Fibroblast of villous mesenchyme (primary cell): ENCODE measurements around the gene SMPD2. TPM values are rescaled to one million over a fixed set of nuclear protein-coding genes. Genes with fewer than 3 reads are reported as not detected.

Experiments used
- DNase-seq: peaks from one replicate; pipeline ENCODE4 v3.0.0-alpha.2; 2010; ENCODE audit warnings: low read depth
- H3K4me3 ChIP-seq: 2 replicates; pipeline ENCODE4 v1.5.1; 2011; ENCODE audit warnings: low read depth, mild to moderate bottlenecking, low read length
- total RNA-seq: library from RNA; depleted of rRNA; stranded (reverse); fragments of >200 nt; gene quantifications from 2 replicates; pipeline ENCODE4 v1.2.3, GENCODE V29; 2012
- TF ChIP-seq, protein P1 (sequence below): IDR thresholded peaks from 2 replicates; pipeline ENCODE4 v1.5.1; 2012; ENCODE audit warnings: low read depth, mild to moderate bottlenecking, low read length; ENCODE audit not compliant: insufficient read depth

Gene SMPD2
- total RNA-seq, result 7.3 and 11.3 TPM in 2 replicates

GRCh38 chr6:109440331-109441068, at the start of gene SMPD2, which contains the start of gene PPIL6:
TSS of gene SMPD2 (plus strand) at chr6:109440724. CDS start at chr6:109441122, 398 bp downstream.
TSS of gene PPIL6 (minus strand) at chr6:109440628. CDS start at chr6:109440590, 38 bp downstream.
- peak within 1 kb of the TSS; percentile 76 for H3K4me3 ChIP-seq
- peak; percentile 92 for DNase-seq
- TF ChIP-seq, protein P1, sequence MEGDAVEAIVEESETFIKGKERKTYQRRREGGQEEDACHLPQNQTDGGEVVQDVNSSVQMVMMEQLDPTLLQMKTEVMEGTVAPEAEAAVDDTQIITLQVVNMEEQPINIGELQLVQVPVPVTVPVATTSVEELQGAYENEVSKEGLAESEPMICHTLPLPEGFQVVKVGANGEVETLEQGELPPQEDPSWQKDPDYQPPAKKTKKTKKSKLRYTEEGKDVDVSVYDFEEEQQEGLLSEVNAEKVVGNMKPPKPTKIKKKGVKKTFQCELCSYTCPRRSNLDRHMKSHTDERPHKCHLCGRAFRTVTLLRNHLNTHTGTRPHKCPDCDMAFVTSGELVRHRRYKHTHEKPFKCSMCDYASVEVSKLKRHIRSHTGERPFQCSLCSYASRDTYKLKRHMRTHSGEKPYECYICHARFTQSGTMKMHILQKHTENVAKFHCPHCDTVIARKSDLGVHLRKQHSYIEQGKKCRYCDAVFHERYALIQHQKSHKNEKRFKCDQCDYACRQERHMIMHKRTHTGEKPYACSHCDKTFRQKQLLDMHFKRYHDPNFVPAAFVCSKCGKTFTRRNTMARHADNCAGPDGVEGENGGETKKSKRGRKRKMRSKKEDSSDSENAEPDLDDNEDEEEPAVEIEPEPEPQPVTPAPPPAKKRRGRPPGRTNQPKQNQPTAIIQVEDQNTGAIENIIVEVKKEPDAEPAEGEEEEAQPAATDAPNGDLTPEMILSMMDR, result peak; percentile 35

- no peak for DNase-seq
- TF ChIP-seq, protein P1, result no peak
- no peak overlapping the region for H3K4me3 ChIP-seq
Measured at GRCh38 chr6:109393157-109393885, 47.2 kb upstream of the SMPD2 start.

DNA sequence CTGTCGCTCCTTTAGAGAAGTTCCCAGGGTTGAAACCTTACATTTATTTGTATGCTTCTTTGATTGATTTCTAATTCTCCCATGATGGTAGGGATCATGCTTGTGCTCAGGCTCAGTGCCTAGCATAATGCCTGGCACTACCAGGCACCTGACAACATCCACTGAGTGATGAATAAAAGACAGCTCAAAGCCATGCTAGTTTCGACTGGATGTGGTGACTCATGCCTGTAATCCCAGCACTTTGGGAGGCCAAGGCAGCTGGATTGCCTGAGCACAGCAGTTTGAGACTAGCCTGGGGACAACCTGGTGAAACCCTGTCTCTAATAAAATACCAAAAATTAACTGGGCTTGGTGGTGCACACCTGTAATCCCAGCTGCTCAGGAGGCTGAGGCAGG, 46.6 kb upstream of the SMPD2 start:
- TF ChIP-seq, protein P1, result no peak
- H3K4me3 ChIP-seq, result no peak overlapping the region
- DNase-seq, result no peak

GRCh38 chr6:109396046-109396718, 44.3 kb upstream of the SMPD2 start:
- DNase-seq, result no peak
- TF ChIP-seq, protein P1, result no peak
- no peak overlapping the region for H3K4me3 ChIP-seq

DNA sequence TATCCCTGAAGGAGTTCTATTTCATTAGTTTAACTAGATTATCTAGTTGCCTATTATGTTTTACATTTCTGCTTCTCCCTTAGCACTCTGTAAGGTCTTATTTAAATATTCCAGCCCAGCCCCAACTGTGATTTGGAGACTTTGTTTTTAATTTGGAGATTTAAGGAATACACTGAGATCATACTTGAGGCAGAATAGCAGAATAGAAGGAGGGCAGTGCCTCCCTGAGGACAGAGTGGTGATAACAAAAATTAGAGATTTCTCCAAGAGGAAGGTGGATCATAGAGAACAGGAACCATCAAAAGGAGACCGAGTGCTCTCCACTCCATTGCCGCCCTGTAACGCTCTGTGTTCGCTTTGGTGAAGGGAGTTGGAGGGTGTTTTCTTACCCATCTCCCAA, 43.5 kb upstream of the SMPD2 start:
- TF ChIP-seq, protein P1, result peak; percentile 57
- peak; percentile 30 for DNase-seq
- H3K4me3 ChIP-seq, result no peak overlapping the region

- DNase-seq, result peak; percentile 71
- H3K4me3 ChIP-seq, result no peak overlapping the region
- TF ChIP-seq, protein P1, result no peak
Measured at GRCh38 chr6:109406196-109406595, 34.3 kb upstream of the SMPD2 start.
